Stimulated activated CD4-positive, alpha-beta T cell treated with anti-CD3 and anti-CD28 coated beads, Interleukin-2, amount 100 ng/mL, for 48 hours (primary cell): Measurements from ENCODE around the gene RALBP1.

Experiments
- DNase-seq, 2 donors: peaks; one replicate each; pipeline ENCODE4 v3.0.0-alpha.2; 2020

RALBP1 gene

DNA sequence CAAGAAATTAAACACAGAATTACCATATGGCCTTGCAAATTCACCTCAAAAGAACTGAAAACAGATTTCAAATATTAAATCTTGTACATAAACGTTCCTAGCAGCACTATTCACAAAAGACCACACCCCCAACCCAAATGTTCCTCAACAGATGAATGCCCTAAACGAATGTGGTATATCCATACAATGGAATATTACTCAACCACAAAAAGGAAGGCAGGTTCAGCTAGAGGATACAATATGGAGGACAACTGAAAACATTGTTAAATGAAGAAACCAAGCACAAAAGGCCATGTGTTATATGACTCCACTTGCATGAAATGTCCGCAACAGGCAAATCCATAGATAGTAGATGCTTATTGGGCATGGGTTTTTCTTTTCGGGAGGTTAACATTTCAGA is 77.3 kb downstream of the RALBP1 start:
- no peak for DNase-seq

DNA sequence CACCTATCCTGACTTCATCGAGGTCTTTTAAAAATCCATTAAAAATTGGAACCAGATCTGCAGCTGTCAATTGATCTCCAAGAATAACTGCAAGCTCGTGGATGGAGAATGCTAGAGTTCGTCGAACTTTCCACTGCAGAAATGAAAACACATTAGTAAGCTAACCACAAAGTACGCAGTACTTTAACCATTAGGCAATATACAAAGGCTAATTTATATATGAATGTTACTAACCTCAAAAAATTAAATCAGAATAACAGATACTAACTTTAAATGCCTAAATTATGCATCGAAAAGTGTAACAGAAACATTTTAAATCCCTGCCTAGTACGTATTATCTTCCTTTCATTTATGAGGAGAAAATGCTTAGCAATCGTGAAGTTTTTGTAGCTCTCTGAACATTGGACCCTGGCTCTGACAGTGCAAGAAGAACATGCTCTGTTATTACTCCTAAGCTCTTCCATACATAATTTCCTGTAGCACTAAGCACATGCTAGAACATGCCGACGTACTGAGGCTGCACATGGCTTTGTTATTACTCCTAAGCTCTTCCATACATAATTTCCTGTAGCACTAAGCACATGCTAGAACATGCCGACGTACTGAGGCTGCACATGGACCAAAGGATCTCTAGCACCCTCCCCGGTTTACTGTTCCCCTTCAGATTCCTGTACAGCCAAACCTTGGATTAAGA is 82.1 kb downstream of the RALBP1 start:
- no peak for DNase-seq

DNA sequence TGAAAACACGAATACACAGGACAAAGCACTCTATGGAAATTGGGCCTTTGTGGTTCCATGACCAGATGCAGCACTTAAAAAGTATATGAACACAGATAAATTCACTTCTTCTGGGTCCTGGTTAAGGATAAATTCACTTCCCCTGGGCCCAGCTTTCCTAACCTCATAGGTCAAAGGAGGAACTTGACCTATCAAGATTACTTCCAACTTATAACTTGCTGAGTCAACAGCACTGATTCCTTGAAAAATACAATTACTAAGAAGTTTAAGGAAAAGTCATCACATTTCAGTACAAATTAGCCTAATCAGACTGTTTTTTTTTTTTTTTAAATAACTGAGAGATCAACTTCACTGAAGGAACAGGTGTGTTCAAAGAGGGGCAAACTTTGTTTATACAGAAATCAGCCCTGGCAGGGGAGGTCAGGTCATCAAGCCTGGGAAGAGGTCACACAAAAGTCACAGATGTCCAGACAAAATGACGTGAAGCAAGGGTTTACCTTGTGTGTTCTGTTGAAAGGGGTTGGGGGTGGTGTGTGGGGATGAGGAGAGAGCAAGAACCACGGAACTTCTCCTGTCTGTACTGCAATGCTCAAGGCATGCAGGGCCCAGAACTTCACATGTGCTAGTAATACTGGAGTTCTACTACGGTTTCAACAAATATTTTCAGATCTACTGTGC is 83.2 kb downstream of the RALBP1 start:
- DNase-seq, result no peak

DNA sequence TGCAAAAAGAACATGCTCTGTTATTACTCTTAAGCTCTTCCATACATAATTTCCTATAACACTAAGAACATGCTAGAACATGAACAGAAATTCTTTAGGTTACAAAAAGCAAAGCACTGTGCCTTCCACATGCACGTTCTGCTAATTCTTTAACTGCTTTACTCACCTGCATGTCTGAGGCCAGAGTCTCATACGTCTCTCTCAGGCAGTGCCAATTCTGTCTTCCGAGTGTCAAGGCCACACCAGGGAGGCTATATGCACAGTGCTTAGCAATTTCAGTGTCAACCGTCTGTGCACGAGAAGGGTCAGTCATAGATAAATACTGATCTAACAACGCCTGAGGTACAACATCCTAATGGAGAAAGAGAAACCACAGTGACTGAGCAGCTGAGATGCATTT is 83.9 kb downstream of the RALBP1 start:
- no peak for DNase-seq

DNA sequence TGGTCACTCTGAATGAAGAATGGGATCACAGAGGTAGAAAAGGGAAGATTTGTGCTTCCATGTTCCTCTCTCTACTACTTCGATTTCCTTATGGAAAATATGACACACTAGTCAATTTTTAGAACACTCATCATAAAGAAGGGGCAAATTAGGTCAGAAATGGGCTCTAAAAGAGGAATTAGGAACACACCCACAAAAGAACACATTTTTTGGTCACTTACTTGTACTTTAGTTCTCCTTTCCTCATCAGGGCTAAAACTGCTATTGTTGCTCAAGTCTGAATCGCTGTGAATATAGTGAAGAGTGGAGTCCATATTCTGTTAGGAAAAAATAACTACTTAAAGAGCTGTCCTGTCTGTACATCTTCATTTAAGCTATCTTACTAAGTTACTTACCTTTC is 86.4 kb downstream of the RALBP1 start:
- DNase-seq, result no peak

DNA sequence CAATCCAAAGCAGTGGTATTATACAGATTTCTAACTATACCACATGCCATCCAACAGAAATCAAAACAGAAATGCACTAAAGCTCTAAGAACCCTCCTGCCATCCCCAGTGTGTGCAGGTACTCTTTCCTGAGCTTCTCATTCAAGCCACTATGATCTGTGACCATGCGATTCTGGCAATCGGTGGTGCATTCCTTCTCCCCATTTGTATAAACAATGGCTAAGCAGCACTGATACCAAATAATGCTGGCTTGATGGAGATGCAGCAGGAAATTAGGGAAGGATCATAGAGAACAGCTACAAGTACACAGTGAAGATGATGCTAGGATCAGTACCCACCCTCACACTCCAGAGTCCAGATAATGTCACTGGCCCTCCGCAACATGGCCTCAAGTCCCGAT is 87.3 kb downstream of the RALBP1 start:
- no peak for DNase-seq

DNA sequence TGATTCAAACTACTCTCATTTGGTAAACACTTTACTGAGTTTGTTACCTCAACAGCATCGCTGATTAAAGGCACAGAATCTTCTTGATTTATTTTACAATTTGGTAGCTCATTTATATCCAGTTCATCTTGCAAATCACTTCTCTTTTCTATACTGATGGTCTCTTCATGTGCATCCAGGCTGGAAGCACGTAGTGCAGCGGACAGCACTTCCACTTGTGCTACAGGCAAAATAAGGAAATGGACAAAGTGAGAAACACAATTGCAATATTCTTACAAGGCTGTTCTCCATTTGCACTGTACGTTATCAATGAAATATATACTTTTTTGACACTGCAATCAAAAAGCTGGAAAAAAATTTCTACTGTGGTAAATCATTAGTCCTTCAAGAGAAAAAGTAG is 88.0 kb downstream of the RALBP1 start:
- no peak for DNase-seq

DNA sequence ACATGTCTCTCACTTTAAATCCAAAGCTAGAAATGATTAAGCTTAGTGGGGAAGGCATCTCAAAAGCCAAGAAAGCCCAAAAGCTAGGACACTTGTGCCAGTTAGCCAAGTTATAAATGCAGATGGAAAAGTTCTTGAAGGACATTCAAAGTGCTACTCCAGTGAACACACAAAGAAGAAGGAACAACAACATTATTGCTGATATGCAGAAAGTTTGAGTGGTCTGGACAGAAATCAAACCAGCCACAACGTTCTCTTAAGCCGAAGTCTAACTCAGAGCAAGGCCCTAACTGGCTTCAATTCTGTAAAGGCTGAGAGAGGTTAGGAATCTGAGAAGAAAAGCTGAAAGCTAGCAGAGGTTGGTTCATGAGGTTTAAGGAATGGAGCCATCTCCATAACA is 90.1 kb downstream of the RALBP1 start:
- no peak for DNase-seq

DNA sequence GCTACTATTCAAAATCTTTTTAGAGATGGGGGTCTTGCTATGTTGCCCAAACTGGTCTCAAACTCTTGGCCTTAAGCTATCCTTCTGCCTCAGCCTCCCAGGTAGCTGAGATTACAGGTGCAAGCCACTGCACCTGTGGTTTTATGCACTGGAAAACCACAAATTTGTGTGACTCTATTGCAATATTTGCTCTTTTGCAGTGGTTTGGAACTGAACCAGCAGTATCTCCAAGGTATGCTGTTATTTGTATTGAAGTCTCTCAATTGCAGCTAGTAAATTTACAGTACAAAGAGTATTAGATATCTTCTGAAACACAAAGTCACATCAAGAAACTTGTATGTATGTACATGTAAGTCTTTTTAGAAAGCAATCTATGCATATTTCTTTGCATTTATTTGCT is 92.9 kb downstream of the RALBP1 start:
- DNase-seq, result no peak

DNA sequence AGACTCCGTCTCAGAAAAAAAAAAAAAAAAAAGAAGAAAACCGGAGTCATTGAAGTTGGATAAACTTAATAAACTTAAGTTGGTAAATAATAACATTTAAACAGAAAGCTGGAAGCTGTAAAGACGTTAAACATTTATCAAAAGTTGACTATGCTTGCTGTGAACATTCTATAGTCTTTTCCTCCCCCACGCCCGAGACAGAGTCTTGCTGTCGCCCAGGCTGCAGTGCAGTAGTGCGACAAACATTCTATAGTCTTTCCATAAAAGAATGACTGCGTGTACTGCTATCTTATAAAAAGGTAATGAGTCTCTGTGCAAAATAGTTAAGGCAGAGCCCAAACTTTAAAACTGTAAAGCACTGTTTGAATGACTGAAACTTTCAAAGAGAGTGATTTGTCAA is 93.9 kb downstream of the RALBP1 start:
- DNase-seq, result no peak

DNA sequence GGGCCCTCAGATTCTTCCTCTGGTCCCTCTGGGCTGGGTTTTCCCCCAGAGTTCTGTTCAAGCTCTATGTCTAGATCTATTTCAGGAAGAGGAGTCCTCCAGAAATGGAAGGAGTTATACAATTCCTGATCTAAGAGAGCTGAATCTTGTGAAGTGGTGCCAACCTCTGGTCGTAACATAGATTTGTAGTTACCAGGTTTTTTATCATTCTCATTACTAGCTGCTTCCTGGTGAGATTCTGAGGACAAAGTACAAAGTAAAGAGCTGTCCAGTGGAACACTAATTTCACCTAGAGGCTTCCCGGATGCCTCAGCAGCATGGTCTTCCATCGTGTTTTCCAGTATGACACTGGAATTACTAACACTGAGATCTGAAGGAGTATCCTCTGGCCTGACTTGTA is 94.9 kb downstream of the RALBP1 start:
- no peak for DNase-seq

DNA sequence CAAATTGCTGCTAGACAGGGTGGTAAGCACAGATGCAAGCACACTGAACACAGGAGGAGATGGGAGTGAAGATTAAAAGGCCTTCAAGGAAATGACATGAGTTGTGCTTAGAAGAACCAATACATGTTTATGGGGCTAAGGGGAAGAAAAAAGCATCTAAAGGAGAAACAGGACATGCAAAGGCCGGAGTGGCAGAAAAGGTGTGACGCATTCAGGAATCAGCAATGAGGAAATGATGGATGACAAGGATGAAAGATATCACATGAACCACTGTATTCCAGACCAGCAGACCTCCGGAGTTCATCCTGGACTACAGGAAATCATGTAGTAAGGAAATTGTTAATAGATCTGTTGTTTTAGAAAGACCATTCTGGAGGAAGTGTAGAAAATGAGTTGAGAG is 96.2 kb downstream of the RALBP1 start:
- DNase-seq, result no peak

DNA sequence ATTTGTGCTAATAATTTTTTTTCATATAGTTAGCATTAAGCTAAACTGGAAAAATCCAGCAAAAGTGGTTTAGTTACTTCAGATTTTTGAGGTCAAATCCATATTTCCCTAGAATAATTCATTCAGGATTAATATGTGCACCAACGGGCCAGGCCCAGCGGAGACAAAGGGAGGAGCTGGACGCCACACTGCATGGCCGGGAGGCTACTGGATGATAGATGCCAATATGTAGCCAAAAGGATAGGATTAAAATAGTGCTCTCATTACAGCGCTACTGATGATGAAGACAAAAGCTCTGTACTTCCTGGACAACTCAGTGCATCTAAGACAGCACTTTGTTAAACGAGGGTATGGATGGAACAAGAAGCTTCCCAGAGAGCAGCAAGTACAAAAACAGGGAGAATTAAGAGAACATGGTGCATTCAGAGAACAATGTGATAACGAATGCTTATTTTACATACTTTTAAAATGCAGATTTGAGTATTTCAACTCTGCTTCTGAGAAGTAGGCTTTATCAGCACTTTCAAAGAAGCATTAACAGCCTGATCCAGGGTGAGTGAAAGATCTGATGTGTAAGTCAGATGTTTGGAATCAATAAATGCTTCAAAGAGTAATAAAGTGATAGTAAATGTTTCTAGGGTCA is 99.3 kb downstream of the RALBP1 start:
- DNase-seq, result no peak

DNA sequence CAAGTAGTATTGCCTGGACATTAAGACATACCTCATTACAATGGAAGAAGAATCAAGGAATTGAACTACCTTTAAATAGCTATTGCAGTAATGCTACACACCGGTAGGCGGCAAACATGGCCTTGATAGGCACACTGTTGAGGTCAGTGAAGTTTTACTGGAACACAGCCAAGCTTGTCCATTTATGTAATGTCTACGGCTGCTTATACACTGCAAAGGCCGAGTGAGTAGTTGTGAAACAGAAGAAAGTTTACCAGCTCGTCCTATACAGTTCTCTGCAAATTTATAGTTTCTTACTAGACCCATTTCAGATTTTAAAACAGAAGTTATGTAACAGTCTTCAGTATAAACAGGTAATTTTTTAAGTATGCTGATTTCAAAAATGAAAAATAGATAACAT is 100.2 kb downstream of the RALBP1 start:
- peak in 1 of 2 donors; percentile 1 for DNase-seq

DNA sequence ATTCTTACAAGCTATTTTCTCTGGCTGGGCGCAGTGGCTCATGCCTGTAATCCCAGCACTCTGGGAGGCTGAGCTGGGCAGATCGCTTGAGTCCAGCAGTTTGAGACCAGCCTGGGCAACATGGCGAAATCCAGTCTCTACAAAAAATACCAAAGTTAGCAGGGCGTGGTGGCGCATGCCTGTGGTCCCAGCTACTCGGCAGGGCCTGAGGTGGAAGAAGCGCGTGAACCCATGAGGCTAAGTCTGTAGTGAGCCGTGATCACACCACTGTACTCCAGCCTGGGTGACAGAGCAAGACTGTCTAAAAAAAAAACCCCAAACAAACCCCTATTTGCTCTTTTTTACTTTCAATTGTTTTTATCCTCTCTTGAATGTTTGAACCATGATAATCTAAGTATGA is 102.0 kb downstream of the RALBP1 start:
- DNase-seq, result no peak

DNA sequence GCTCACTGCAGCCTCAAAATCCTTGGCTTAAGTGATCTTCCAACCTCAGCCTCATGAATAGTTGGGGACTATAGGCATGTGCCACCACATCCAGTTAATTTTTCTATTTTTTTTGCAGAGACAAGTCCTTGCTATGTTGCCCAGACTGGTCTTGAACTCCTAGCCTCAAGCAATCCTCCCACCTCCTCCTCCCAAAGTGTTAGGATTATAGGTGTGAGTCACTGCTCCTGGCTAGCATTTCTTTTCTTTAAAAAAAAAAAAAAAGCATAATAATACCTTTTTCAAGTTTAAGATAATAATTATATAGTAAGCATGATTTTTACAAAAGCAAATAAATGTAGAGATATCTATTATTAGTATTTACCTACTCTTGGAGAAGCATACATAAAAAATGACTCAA is 103.0 kb downstream of the RALBP1 start:
- no peak for DNase-seq

DNA sequence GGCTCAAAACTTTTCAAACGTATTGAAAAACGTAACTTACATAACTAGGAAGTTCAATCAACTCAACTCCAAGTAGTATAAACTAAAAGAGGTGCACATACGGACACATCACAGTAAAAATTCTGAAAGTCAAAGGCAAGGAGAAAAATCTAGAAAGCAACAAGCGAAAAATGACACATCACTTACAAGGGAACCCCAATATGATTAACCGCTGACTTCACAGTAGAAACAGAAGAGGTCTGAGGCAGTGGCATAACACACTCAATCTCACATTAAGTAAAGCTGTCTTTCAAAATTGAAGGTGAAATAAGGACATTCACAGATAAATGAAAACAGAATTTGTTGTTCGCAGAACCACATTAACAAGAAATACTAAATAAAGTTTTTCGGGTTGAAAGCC is 106.4 kb downstream of the RALBP1 start:
- no peak for DNase-seq

DNA sequence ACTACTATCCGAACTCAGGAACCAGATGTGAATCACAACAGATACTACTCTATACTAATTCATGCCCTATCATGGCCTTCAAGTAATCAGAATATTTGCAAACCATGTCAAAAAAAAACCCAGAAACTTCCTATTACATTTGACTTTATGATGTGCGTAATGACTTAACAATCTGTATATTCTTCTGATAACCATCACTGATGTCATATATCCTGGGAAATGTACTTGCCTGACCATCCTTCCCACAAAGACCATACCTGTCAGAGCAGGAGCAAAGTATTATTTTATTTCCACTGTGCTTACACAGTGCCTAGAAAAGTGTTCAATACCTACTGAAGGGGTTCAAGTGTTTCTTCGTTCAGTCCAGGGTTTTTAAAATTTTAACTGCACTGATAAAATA is 111.5 kb downstream of the RALBP1 start:
- DNase-seq, result no peak
